ENCODE data around the gene SLC36A3.

Gene SLC36A3

DNA sequence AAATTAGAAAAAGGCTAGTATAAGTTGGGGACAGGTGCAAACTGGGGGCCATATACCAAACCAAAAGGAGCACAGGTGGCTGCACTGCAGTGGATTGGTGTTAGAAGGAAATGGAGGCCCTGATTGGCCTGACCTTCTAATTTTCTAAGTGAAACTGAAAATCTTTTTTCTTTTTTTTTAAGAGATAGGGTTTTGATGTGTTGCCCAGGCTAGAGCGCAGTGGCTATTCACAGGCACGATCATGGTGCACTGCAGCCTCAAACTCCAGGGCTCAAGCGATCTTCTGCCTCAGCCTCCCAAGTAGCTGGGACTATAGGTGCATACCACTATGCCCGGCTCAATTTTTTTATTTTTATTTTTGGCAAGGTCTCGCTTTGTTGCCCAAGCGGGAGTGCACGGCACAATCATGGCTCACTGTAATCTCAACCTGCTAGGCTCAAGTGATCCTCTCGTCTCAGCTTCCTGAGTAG is 69.9 kb downstream of the SLC36A3 start:
- H3K4me2 ChIP-seq (ENCODE audit: low read length), result peak overlapping the region; percentile 61
- peak overlapping the region; percentile 95 for H3K27ac ChIP-seq (ENCODE audit: low read depth, low read length, poor library complexity, severe bottlenecking)
- no peaks in the 10 kb centered on the region for H3K9me3 ChIP-seq (ENCODE audit: low read length)
- no peaks in the 10 kb centered on the region for H3K27me3 ChIP-seq (ENCODE audit: insufficient read depth, low read length)
- peak overlapping the region; percentile 37 for H3K4me3 ChIP-seq (ENCODE audit: low read depth, low read length, poor library complexity, severe bottlenecking)
- H3K9ac ChIP-seq (ENCODE audit: low read length), result peak overlapping the region; percentile 70; the same call in 1 of the 2 replicates
- H3K4me1 ChIP-seq (ENCODE audit: insufficient read depth, low read length, severe bottlenecking), result peaks cover 61% of the 10 kb centered on the region
- H3K9me2 ChIP-seq (ENCODE audit: low read depth, low read length), result no peaks in the 10 kb centered on the region
- TF ChIP-seq EZH2 (IDR thresholded peaks at IDR 0.05; ENCODE audit: borderline replicate concordance, low read length) (no peak), CTCF (IDR thresholded peaks at IDR 0.05; ENCODE audit: low read length) (no peak)
- no peaks in the 10 kb centered on the region for H3K36me3 ChIP-seq (ENCODE audit: insufficient read depth, low read length)
- no peaks in the 10 kb centered on the region for H3K79me2 ChIP-seq (ENCODE audit: insufficient read depth, low read length)
- no peaks in the 10 kb centered on the region for H4K20me1 ChIP-seq (ENCODE audit: insufficient read depth, low read length)
- H2AFZ ChIP-seq (ENCODE audit: low read length), result no peak overlapping the region
- no peaks in the 10 kb centered on the region; the same call in 1 of the 2 replicates for H3F3A ChIP-seq (ENCODE audit: insufficient read depth, low read length)

DNA sequence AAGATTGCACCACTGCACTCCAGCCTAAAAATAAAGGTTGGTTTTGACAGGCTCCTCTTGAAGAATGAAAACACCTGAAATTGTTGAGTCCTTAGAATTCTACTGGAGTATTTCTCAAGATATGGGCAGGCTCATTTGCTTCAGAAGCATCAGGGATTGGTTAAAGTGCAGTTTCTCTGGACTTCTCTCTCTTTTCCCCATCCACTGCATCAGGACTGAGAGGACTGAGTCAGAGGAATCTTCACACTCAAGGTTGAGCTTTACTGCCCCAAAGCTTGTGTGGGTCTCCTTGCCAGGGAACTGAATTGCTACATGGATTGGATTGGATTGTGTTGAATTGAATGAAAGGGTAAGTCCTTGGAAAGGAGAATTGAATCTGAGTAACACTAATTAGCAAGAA is 72.2 kb downstream of the SLC36A3 start:
- Histone ChIP-seq H3K9me3 (ENCODE audit: low read length) (no peaks in the 10 kb centered on the region), H3K4me3 (ENCODE audit: low read depth, low read length, poor library complexity, severe bottlenecking) (no peak overlapping the region), H3K4me2 (ENCODE audit: low read length) (no peak overlapping the region), H3K4me1 (ENCODE audit: insufficient read depth, low read length, severe bottlenecking) (peaks cover 41% of the 10 kb centered on the region), H3K27me3 (ENCODE audit: insufficient read depth, low read length) (no peaks in the 10 kb centered on the region), H3K9me2 (ENCODE audit: low read depth, low read length) (no peaks in the 10 kb centered on the region), H3K36me3 (ENCODE audit: insufficient read depth, low read length) (no peaks in the 10 kb centered on the region), H3K79me2 (ENCODE audit: insufficient read depth, low read length) (no peaks in the 10 kb centered on the region), H2AFZ (ENCODE audit: low read length) (no peak overlapping the region), H4K20me1 (ENCODE audit: insufficient read depth, low read length) (no peaks in the 10 kb centered on the region), H3F3A (ENCODE audit: insufficient read depth, low read length) (no peaks in the 10 kb centered on the region; the same call in 1 of the 2 replicates), H3K9ac (ENCODE audit: low read length) (no peak overlapping the region), H3K27ac (ENCODE audit: low read depth, low read length, poor library complexity, severe bottlenecking) (peak overlapping the region; percentile 95)
- TF ChIP-seq CTCF (IDR thresholded peaks at IDR 0.05; ENCODE audit: low read length), result no peak
- no peak for TF ChIP-seq EZH2 (IDR thresholded peaks at IDR 0.05; ENCODE audit: borderline replicate concordance, low read length)

GRCh38 chr5:151230048-151230680 is 73.4 kb downstream of the SLC36A3 start:
- H3K9me3 ChIP-seq (ENCODE audit: low read length), result no peaks in the 10 kb centered on the region
- H3K27ac ChIP-seq (ENCODE audit: low read depth, low read length, poor library complexity, severe bottlenecking), result peak overlapping the region; percentile 8
- H2AFZ ChIP-seq (ENCODE audit: low read length), result no peak overlapping the region
- H3K4me2 ChIP-seq (ENCODE audit: low read length), result no peak overlapping the region
- no peaks in the 10 kb centered on the region for H3K9me2 ChIP-seq (ENCODE audit: low read depth, low read length)
- H4K20me1 ChIP-seq (ENCODE audit: insufficient read depth, low read length), result no peaks in the 10 kb centered on the region
- H3K36me3 ChIP-seq (ENCODE audit: insufficient read depth, low read length), result no peaks in the 10 kb centered on the region
- TF ChIP-seq CTCF (IDR thresholded peaks at IDR 0.05; ENCODE audit: low read length), result no peak
- no peak for TF ChIP-seq EZH2 (IDR thresholded peaks at IDR 0.05; ENCODE audit: borderline replicate concordance, low read length)
- H3K4me1 ChIP-seq (ENCODE audit: insufficient read depth, low read length, severe bottlenecking), result peaks cover 46% of the 10 kb centered on the region
- no peaks in the 10 kb centered on the region for H3K79me2 ChIP-seq (ENCODE audit: insufficient read depth, low read length)
- H3K4me3 ChIP-seq (ENCODE audit: low read depth, low read length, poor library complexity, severe bottlenecking), result no peak overlapping the region
- no peaks in the 10 kb centered on the region; the same call in 1 of the 2 replicates for H3F3A ChIP-seq (ENCODE audit: insufficient read depth, low read length)
- H3K9ac ChIP-seq (ENCODE audit: low read length), result no peak overlapping the region
- no peaks in the 10 kb centered on the region for H3K27me3 ChIP-seq (ENCODE audit: insufficient read depth, low read length)
